IMR-90 (cell line): ENCODE data around the gene PBX4. TPM values are rescaled to one million over a fixed set of nuclear protein-coding genes. Genes with fewer than 3 reads are reported as not detected.

Experiments used
- ATAC-seq: fragments of 200-7000 bp; cut with Tn5 transposase; 2 replicates; pipeline ENCODE4 v1.9.1; 2020; ENCODE audit warnings: low read depth, mild to moderate bottlenecking, moderate library complexity
- BruUV-seq: library from RNA; stranded (reverse); fragments of 400-500 nt; replicated peaks from 2 replicates; lab custom pipeline; 2021; lab: Mats Ljungman, UMichigan
- CTCF ChIA-PET: fragments of 300-600 bp; formaldehyde crosslinking; extraction: SDS; loops from one replicate; lab custom pipeline; 2021; ENCODE audit warnings: antibody characterized with exemption; lab: Yijun Ruan, JAX
- POLR2A ChIA-PET: fragments of 300-600 bp; sonication (Branson Sonifier 250); formaldehyde crosslinking; loops from one replicate; lab custom pipeline; 2022; ENCODE audit warnings: antibody characterized with exemption; ENCODE audit not compliant: unreplicated experiment; lab: Charles Lee
- DNase-seq: peaks from one replicate; pipeline ENCODE4 v3.0.0; 2013
- H2AFZ ChIP-seq: replicated peaks from 2 replicates; pipeline ENCODE3; 2013; ENCODE audit warnings: low read length, mild to moderate bottlenecking; ENCODE audit not compliant: poor library complexity
- H2AK5ac ChIP-seq: 2 replicates; pipeline ENCODE4 v1.6.1; 2013; ENCODE audit warnings: low read depth, low read length, inconsistent platforms
- H2AK9ac ChIP-seq: replicated peaks from 2 replicates; pipeline ENCODE3; 2013; ENCODE audit warnings: mild to moderate bottlenecking, low read depth, low read length, moderate library complexity; ENCODE audit not compliant: poor library complexity
- H2BK120ac ChIP-seq: 2 replicates; pipeline ENCODE4 v1.6.1; 2013; ENCODE audit warnings: low read depth, low read length, inconsistent platforms
- H2BK15ac ChIP-seq: 3 replicates; pipeline ENCODE4 v1.6.1; 2013; ENCODE audit warnings: low read depth, low read length, inconsistent platforms
- H2BK20ac ChIP-seq: 2 replicates; pipeline ENCODE4 v1.6.1; 2013; ENCODE audit warnings: low read depth, mild to moderate bottlenecking, inconsistent platforms, low read length, moderate library complexity
- H2BK5ac ChIP-seq: 2 replicates; pipeline ENCODE4 v1.6.1; 2013; ENCODE audit warnings: mild to moderate bottlenecking, low read depth, low read length, inconsistent platforms; ENCODE audit not compliant: poor library complexity, severe bottlenecking
- H3K14ac ChIP-seq: replicated peaks from 2 replicates; pipeline ENCODE4 v1.6.1; 2013; ENCODE audit warnings: low read depth, low read length, inconsistent platforms
- H3K18ac ChIP-seq: 2 replicates; pipeline ENCODE4 v1.6.1; 2013; ENCODE audit warnings: low read depth, low read length, control low read depth
- H3K23ac ChIP-seq: 2 replicates; pipeline ENCODE4 v1.6.1; 2013; ENCODE audit warnings: low read depth, low read length, inconsistent platforms
- H3K27ac ChIP-seq: 2 replicates; pipeline ENCODE4 v1.5.1; 2013; ENCODE audit warnings: mild to moderate bottlenecking, control low read depth, low read length; ENCODE audit not compliant: insufficient read depth
- H3K27me3 ChIP-seq: 2 replicates; pipeline ENCODE4 v1.6.1; 2013; ENCODE audit warnings: low read length; ENCODE audit not compliant: control insufficient read depth, insufficient read depth
- H3K36me3 ChIP-seq: 2 replicates; pipeline ENCODE4 v1.6.1; 2013; ENCODE audit warnings: low read length, mixed read lengths; ENCODE audit not compliant: control insufficient read depth, insufficient read depth
- H3K4ac ChIP-seq: 2 replicates; pipeline ENCODE4 v1.6.1; 2013; ENCODE audit warnings: low read depth, low read length, inconsistent platforms
- H3K4me1 ChIP-seq: 2 replicates; pipeline ENCODE4 v1.6.1; 2013; ENCODE audit warnings: low read length, mixed read lengths; ENCODE audit not compliant: control insufficient read depth, insufficient read depth
- H3K4me2 ChIP-seq: 2 replicates; pipeline ENCODE4 v1.6.1; 2013; ENCODE audit warnings: low read depth, mild to moderate bottlenecking, control low read depth, low read length, moderate library complexity
- H3K4me3 ChIP-seq: 2 replicates; pipeline ENCODE4 v1.5.1; 2013; ENCODE audit warnings: low read depth, mild to moderate bottlenecking, control low read depth, low read length, moderate library complexity; ENCODE audit not compliant: insufficient read depth
- H3K56ac ChIP-seq: 2 replicates; pipeline ENCODE4 v1.6.1; 2013; ENCODE audit warnings: low read length, inconsistent platforms; ENCODE audit not compliant: insufficient read depth; ENCODE audit errors: extremely low read depth
- H3K79me1 ChIP-seq, 2 experiments: 2 replicates each; pipeline ENCODE4 v1.6.1; 2013; ENCODE audit warnings: low read length in 2 of 2, inconsistent platforms in 1 of 2, low read depth in 1 of 2
- H3K9ac ChIP-seq: 2 replicates; pipeline ENCODE4 v1.6.1; 2013; ENCODE audit warnings: low read depth, low read length, control low read depth
- H3K9me1 ChIP-seq: 2 replicates; pipeline ENCODE4 v1.6.1; 2013; ENCODE audit warnings: low read length, inconsistent platforms; ENCODE audit not compliant: insufficient read depth
- H3K9me3 ChIP-seq: 2 replicates; pipeline ENCODE4 v1.6.1; 2013; ENCODE audit warnings: low read length; ENCODE audit not compliant: control insufficient read depth, insufficient read depth
- H4K20me1 ChIP-seq: 2 replicates; pipeline ENCODE4 v1.6.1; 2013; ENCODE audit warnings: low read length, inconsistent platforms; ENCODE audit not compliant: insufficient read depth
- H4K5ac ChIP-seq: 2 replicates; pipeline ENCODE4 v1.6.1; 2013; ENCODE audit warnings: mild to moderate bottlenecking, low read depth, low read length, control low read depth
- H4K8ac ChIP-seq, 2 experiments: 2 replicates each; pipeline ENCODE4 v1.6.1; 2013; ENCODE audit warnings: low read depth in 2 of 2, low read length in 2 of 2, control low read depth in 1 of 2, inconsistent platforms in 1 of 2
- H4K91ac ChIP-seq: 2 replicates; pipeline ENCODE4 v1.6.1; 2013; ENCODE audit warnings: low read depth, low read length, inconsistent platforms; ENCODE audit not compliant: insufficient read depth
- MAFK ChIP-seq: IDR thresholded peaks from 2 replicates; pipeline ENCODE4 v1.6.1; 2012; ENCODE audit warnings: low read depth, low read length, improper control_type of control experiment
- WGBS, 2 experiments: methylation state at CpG; one replicate each; pipeline versions ENCODE4 v1.1.5 to v1.1.7; 2013; ENCODE audit warnings: missing lambda C conversion rate in 2 of 2; ENCODE audit not compliant: insufficient read length in 1 of 2; ENCODE audit errors: extremely low coverage in 2 of 2; 5-methylcytosine and 5-hydroxymethylcytosine counted together
- dilution Hi-C: fragments of 300-500 bp; cut with HindIII; formaldehyde crosslinking; loops from one replicate; pipeline ENCODE4 v1.14.3; 2018; ENCODE audit warnings: low sequenced_read_pairs; ENCODE audit not compliant: unreplicated experiment
- in situ Hi-C: fragments of 300-500 bp; cut with MboI; formaldehyde crosslinking; loops from 3 replicates; pipeline ENCODE4 v1.14.3; 2019; ENCODE audit warnings: low sequenced_read_pairs, inconsistent platforms, mixed read lengths
- intact Hi-C: fragments of 100-400 bp; cut with micrococcal nuclease; formaldehyde crosslinking; loops from 2 replicates; pipeline ENCODE4 v1.10.0; 2022
- polyA plus RNA-seq, 3 experiments: library from polyadenylated mRNA; depleted of rRNA; stranded (reverse); fragments of >200 nt; gene quantifications; 2 replicates each; pipeline ENCODE4 v1.2.3, GENCODE V29; 2012; ENCODE audit warnings: low replicate concordance in 1 of 3
- total RNA-seq: library from RNA; depleted of rRNA; stranded (reverse); fragments of >200 nt; gene quantifications from 2 replicates; pipeline ENCODE4 v1.2.3, GENCODE V29; 2012
- TF ChIP-seq, protein P1 (sequence below): fragments of 150-350 bp; IDR thresholded peaks from 2 replicates; pipeline ENCODE4 v1.6.1; 2017; ENCODE audit warnings: mild to moderate bottlenecking, antibody characterized with exemption, low read length, low read depth
- TF ChIP-seq, protein P2 (sequence below): fragments of 150-350 bp; IDR thresholded peaks from 2 replicates; pipeline ENCODE4 v1.6.1; 2016; ENCODE audit warnings: low read depth, mild to moderate bottlenecking, low read length, moderate library complexity, borderline replicate concordance

Gene PBX4
- total and polyA plus RNA-seq, 2 of the 4 experiments (the other 2 are of a cell fraction), result 0.90 to 2.9 TPM

- TF ChIP-seq, protein P1, sequence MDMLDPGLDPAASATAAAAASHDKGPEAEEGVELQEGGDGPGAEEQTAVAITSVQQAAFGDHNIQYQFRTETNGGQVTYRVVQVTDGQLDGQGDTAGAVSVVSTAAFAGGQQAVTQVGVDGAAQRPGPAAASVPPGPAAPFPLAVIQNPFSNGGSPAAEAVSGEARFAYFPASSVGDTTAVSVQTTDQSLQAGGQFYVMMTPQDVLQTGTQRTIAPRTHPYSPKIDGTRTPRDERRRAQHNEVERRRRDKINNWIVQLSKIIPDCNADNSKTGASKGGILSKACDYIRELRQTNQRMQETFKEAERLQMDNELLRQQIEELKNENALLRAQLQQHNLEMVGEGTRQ, result no peak
Observed at GRCh38 chr19:19550972-19551852, 67.3 kb downstream of the PBX4 start (continued).

- TF ChIP-seq, protein P2, sequence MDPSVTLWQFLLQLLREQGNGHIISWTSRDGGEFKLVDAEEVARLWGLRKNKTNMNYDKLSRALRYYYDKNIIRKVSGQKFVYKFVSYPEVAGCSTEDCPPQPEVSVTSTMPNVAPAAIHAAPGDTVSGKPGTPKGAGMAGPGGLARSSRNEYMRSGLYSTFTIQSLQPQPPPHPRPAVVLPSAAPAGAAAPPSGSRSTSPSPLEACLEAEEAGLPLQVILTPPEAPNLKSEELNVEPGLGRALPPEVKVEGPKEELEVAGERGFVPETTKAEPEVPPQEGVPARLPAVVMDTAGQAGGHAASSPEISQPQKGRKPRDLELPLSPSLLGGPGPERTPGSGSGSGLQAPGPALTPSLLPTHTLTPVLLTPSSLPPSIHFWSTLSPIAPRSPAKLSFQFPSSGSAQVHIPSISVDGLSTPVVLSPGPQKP, result no peak
- TF ChIP-seq MAFK, result peak; percentile 48
- no peak overlapping the region for H2BK5ac ChIP-seq
- DNase-seq (peak; percentile 52), ATAC-seq (peak; percentile 22)
- H2BK20ac ChIP-seq, result no peak overlapping the region
- no peak overlapping the region for H2BK15ac ChIP-seq
- no peak overlapping the region for H3K9ac ChIP-seq
- in situ Hi-C loops, result no loop called here
- no TSS peak for BruUV-seq
- no peak overlapping the region for H2AK5ac ChIP-seq
- H3K4me1 ChIP-seq, result no peaks in the 10 kb centered on the region
- no peaks in the 10 kb centered on the region for H3K9me1 ChIP-seq
- H3K27me3 ChIP-seq, result peaks cover 12% of the 10 kb centered on the region; the same call in 1 of the 2 replicates
- dilution Hi-C loops, result no loop called here
- no peak overlapping the region for H3K18ac ChIP-seq
- intact Hi-C loops, result loop anchor here (5.0 kb wide), 1 partner anchor 92 kb away; the partner anchor contains the start of gene GMIP
- H4K8ac ChIP-seq, result no peak overlapping the region
- ChIA-PET POLR2A (no interaction called here), CTCF (no interaction called here)
- no peak overlapping the region for H3K23ac ChIP-seq
- H3K4me3 ChIP-seq, result no peak overlapping the region
- no peak overlapping the region for H3K14ac ChIP-seq
- peak overlapping the region; percentile 55 for H2AK9ac ChIP-seq
- no peak overlapping the region for H2BK120ac ChIP-seq
- no peak overlapping the region for H3K4me2 ChIP-seq
- H3K27ac ChIP-seq, result no peak overlapping the region
- H4K5ac ChIP-seq, result no peak overlapping the region
- 15% methylated on average over 5 of the region's 8 CpGs; no CpG with 5 or more reads in 1 of the 2 experiments for WGBS, 2 experiments
- no peaks in the 10 kb centered on the region for H3K36me3 ChIP-seq
- no peak overlapping the region for H3K56ac ChIP-seq
- H4K20me1 ChIP-seq, result no peaks in the 10 kb centered on the region; the same call in 1 of the 2 replicates
- H3K79me1 ChIP-seq, result no peaks in the 10 kb centered on the region
- H2AFZ ChIP-seq, result peak overlapping the region; percentile 58
- H3K9me3 ChIP-seq, result no peaks in the 10 kb centered on the region
- no peak overlapping the region for H3K4ac ChIP-seq
- no peak overlapping the region for H4K91ac ChIP-seq
Observed at GRCh38 chr19:19550485-19550929, 68.0 kb downstream of the PBX4 start.
